NT2/D1 (cell line): ENCODE results near the gene IFITM5.

Experiments used
- SUZ12 ChIP-seq: IDR thresholded peaks from 2 replicates; pipeline ENCODE4 v1.6.1; 2011; ENCODE audit not compliant: insufficient read length, insufficient read depth; ENCODE audit errors: extremely low read depth
- YY1 ChIP-seq: IDR thresholded peaks from 2 replicates; pipeline ENCODE4 v1.6.1; 2011; ENCODE audit not compliant: insufficient read length, insufficient read depth
- ZNF274 ChIP-seq: IDR thresholded peaks from 2 replicates; pipeline ENCODE4 v1.6.1; 2011; ENCODE audit warnings: mild to moderate bottlenecking, low read depth, low read length

DNA sequence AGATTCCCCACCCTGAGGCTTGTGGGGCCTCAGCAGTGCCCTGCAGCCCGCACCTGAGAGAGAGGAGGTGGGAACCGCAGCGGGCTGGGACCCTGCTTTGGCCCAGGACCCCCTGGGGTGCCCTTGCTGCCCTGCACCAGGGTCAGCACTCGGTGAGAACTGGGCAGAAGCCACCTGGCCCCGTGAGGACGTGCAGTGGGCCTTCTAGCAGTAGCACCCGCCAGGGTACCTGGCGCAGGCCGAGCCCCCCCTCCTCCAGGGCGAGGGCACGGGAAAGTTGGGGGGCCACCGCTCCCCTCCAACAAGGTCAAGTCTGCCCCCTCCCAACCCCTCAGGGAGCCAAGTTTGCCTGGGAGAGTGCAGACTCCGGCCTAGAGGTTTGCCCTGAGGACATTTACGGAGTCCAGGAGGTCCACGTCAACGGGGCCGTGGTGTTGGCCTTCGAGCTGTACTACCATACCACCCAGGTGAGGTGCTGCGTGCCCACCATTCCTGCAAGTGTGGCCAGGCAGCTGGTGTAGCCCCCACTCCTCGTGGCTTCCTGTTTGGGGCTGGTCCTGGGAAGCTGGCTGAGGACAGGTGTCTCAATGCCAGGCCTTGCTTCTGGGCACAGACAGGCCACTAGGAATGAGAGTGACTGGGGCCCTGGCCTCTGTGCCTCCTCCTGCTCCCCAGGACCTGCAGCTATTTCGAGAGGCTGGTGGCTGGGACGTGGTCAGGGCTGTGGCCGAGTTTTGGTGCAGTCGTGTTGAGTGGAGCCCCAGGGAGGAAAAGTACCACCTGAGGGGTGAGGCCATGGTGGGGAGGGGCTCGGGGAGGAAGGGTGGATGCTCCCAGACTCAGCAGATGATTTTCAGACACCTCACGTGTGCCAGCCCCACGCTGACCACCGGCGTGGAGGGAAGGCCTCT is 6.9 kb downstream of the IFITM5 start:
- TF ChIP-seq SUZ12 (no peak), YY1 (no peak), ZNF274 (no peak)
